T-helper 9 cell (primary cell): ENCODE results near the gene COMMD7.
"Not testable (repeated sequence)": the region's sequence is repeated elsewhere in the genome, so short reads cannot be mapped to it uniquely, and the experiment has no call there.

Experiments used
- DNase-seq: peaks from one replicate; pipeline ENCODE4 v3.0.0-alpha.2; 2020

Gene COMMD7

GRCh38 chr20:32765230-32765875 lies 22.1 kb upstream of the COMMD7 start:
- DNase-seq: not testable (repeated sequence)

GRCh38 chr20:32764005-32764960 lies 21.0 kb upstream of the COMMD7 start:
- no peak for DNase-seq

- no peak for DNase-seq
These were observed 20.1 kb upstream of the COMMD7 start for GRCh38 chr20:32763202-32764004.

- no peak for DNase-seq
These were observed 19.5 kb upstream of the COMMD7 start for GRCh38 chr20:32762754-32763201.

- DNase-seq: peak; percentile 64
These were observed 18.8 kb upstream of the COMMD7 start, which contains the start of gene DNMT3B for GRCh38 chr20:32761831-32762753. DNMT3B (plus strand) TSS chr20:32762385; CDS start chr20:32780324, 17,939 bp downstream.

GRCh38 chr20:32761417-32761830 lies 18.2 kb upstream of the COMMD7 start:
- no peak for DNase-seq

- DNase-seq: no peak
These were observed 12.9 kb upstream of the COMMD7 start for GRCh38 chr20:32756156-32756555.

- DNase-seq: no peak
These were observed 10.5 kb upstream of the COMMD7 start for GRCh38 chr20:32753731-32754130.

GRCh38 chr20:32752458-32753250 lies 9.4 kb upstream of the COMMD7 start:
- no peak for DNase-seq

- DNase-seq: no peak
These were observed 8.6 kb upstream of the COMMD7 start for GRCh38 chr20:32751702-32752457.

- DNase-seq: no peak
These were observed 8.0 kb upstream of the COMMD7 start for GRCh38 chr20:32751293-32751692.

- DNase-seq: no peak
These were observed 6.8 kb upstream of the COMMD7 start for GRCh38 chr20:32749914-32750637.

- no peak for DNase-seq
These were observed 688 bp downstream of the COMMD7 start for GRCh38 chr20:32742322-32743236.

- DNase-seq: no peak
These were observed 2.1 kb downstream of the COMMD7 start for GRCh38 chr20:32741151-32741550.

- no peak for DNase-seq
These were observed 5.7 kb downstream of the COMMD7 start for GRCh38 chr20:32737371-32738223.

- no peak for DNase-seq
These were observed 11.4 kb downstream of the COMMD7 start for GRCh38 chr20:32731882-32732266.

- DNase-seq: not testable (repeated sequence)
These were observed 13.9 kb downstream of the COMMD7 start for GRCh38 chr20:32729334-32729733.
